CD4-positive, alpha-beta T cell treated with Interleukin-6 for 4 hours (primary cell): ENCODE results near the gene CACNA1H.
A peak's percentile ranks its signal among the peaks of the same experiment; 100 is the strongest.
"Not testable (repeated sequence)": the region's sequence is repeated elsewhere in the genome, so short reads cannot be mapped to it uniquely, and the experiment has no call there.

Source experiments
- DNase-seq: peaks from one replicate; pipeline ENCODE4 v3.0.0-alpha.2; 2020; ENCODE audit warnings: mixed read lengths

CACNA1H gene

DNA sequence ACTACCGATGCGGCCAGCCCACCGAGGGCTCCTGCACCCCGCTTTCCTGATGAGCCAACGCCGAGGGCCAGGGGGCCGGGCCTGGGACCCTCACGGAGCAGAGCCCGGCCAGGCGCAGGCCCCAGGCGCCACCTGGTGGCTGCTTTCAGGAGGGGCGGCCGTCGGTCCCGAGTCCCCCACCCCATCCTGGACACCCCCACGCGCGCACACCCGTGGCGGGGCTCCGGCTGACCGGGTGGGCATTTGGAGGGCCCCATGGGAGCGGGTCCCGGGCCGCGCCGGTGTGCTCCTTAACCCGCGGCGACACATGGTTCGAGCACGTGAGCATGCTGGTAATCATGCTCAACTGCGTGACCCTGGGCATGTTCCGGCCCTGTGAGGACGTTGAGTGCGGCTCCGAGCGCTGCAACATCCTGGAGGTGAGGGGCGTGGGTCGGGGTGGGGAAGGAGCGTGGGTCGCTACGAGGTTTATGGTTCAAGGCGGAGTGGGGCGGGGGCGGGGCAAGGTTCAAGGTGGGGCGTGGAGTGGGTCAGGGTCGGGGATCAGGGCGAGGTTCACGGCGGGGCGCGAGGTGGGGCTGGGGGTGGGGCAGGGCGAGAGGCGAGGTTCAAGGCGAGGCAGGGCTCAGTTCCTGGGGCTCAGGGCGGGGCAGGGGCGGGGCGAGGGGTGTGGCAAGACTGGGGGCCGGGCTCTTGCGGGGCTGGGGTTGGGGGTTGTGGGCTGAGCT is 41.9 kb downstream of the CACNA1H start:
- DNase-seq: peak; percentile 24

DNA sequence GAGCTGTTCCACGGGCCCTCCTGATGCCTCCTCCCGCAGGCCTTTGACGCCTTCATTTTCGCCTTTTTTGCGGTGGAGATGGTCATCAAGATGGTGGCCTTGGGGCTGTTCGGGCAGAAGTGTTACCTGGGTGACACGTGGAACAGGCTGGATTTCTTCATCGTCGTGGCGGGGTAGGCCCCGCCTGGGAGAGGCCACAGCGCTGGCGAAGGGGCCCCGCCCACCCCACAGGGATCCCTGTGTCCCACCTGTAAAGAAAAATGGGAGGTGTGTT is 42.4 kb downstream of the CACNA1H start:
- no peak for DNase-seq

DNA sequence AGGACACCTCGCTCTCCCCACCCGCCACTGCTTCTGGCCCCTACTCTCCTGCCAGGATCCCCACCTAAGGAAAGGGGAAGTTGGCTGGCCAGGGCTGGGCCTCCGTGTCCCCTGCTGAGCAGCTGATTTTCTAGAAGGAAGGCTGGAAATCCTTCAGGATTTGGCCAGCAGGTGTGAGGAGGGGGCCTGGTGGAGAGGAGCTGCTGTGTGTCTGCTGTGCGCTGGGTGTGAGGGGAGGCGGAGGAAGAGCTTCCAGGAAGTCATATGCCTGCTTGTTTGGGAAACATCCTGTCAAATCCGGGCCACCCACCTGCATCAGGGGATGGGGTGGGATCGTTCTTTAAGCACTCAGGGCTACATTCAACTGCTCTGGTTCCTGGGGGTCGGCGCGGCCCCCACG is 43.6 kb downstream of the CACNA1H start:
- DNase-seq: no peak

DNA sequence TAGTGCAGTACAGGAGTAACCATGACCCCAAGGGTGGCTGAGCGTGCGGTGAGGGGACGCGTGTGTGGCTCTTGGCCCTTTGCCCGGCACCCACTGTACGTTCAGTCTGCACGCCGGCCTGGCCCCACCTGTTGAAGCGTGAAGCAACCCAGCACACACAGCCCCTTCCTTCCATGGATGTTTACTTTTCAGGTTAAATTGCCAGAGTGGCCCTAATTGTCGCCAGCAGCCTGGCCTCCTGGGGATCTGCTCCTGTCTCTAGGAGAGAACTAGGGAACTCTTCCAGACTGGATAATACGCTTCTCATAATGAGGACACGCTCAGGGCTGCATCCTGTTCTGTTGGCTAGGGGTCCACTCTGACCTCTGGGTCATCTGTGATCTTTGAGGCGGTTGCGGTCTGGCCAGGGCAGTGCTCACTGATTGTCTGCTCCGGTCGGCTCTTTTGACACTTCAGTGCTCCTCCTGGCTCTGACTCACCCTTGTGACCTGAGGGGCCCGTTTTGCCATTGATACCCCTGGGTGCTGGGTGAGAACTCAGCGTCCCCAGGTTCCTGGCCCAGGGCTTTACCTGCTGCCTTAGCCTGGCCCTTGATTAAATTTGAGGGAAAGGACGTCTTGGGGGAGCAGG is 44.4 kb downstream of the CACNA1H start:
- no peak for DNase-seq

DNA sequence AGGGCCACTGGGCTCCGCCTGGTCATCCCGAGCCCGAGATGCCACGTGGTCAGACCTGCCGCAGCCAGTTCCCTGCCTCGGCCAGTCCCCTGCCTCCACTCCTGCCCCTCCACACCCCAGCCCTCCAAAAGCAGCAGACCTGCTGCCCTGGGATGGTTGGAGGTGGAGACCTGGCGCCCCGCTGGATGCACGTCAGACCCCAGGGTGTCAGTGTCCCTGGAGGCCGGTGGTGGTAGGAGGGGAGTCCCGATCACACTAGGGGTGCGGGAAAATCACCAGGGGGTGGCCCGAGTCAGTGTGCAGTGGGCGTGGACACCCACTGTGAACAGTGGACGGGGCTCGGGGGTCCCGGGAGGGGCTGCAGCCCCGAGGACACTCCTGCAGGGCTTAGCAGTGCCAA is 45.3 kb downstream of the CACNA1H start:
- DNase-seq: no peak

DNA sequence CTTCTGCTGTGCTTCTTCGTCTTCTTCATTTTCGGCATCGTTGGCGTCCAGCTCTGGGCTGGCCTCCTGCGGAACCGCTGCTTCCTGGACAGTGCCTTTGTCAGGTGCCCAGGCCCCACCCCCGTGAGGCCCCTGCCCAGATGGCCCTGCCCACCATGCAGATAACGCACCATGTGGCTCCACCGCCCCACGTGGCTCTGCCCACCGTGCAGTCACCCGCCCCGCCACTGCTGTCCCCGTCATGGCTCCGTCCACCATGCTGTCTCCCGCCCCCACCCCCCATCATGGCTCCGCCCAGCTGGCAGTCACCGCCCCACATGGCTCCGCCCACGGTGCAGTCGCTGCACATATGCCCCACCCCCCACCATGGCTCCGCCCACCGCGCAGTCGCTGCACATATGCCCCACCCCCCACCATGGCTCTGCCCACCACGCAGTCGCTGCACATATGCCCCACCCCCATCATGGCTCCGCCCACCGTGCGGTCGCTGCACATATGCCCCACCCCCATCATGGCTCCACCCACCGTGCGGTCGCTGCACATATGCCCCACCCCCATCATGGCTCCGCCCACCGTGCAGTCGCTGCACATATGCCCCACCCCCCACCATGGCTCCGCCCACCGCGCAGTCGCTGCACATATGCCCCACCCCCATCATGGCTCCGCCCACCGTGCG is 45.9 kb downstream of the CACNA1H start:
- DNase-seq: not testable (repeated sequence)

DNA sequence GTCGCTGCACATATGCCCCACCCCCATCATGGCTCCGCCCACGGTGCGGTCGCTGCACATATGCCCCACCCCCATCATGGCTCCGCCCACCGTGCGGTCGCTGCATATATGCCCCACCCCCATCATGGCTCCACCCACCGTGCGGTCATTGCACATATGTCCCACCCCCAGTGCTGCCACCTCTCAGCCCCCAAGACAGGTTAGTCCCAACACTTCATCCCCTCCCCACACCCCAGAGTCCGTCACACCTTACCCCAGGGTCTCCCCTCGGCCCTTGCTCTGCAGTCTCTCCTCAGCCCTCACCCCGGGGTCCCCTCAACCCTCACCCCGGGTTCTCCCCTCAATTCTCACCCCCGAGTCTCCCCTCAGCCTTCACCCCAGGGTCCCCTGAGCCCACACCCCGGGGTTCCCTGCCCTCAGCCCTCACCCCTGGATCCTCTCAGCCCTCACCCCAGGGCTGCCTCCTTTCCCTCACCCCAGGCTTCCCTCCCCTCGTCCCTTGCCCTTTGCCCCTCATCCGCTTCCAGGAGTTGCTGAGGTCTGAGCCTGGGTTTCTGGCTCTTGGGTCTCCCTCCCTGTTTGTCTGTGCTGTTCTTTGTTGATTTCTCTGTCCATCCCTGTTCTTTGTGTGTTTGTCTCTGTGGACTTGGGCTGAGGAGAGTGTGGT is 46.6 kb downstream of the CACNA1H start:
- DNase-seq: no peak

DNA sequence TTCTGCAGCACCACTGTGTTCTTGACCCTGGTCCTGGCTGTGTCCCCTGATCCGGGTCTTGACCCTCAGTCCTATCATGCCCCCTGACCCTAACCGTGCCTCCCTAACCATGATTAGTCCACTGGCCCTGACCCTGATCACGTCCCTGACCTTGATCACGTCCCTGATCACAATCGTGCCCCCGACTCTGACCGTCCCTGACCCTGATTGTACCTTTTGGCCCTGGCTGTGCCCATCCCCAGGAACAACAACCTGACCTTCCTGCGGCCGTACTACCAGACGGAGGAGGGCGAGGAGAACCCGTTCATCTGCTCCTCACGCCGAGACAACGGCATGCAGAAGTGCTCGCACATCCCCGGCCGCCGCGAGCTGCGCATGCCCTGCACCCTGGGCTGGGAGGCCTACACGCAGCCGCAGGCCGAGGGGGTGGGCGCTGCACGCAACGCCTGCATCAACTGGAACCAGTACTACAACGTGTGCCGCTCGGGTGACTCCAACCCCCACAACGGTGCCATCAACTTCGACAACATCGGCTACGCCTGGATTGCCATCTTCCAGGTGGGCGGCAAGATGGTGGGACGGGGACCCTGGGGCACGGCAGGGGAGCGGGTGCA is 47.2 kb downstream of the CACNA1H start:
- no peak for DNase-seq

DNA sequence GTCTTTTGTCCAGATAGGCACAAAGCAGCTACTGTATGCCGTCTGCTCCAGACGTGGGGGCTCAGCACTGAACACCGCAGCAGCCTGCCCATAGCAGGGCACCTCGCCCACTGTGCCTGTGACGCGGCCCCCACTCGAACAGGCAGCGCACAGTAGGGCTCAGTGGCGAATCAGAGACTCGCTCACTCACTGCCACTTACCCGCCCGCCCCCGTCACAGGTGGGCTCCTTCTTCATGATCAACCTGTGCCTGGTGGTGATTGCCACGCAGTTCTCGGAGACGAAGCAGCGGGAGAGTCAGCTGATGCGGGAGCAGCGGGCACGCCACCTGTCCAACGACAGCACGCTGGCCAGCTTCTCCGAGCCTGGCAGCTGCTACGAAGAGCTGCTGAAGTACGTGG is 48.5 kb downstream of the CACNA1H start:
- DNase-seq: no peak

DNA sequence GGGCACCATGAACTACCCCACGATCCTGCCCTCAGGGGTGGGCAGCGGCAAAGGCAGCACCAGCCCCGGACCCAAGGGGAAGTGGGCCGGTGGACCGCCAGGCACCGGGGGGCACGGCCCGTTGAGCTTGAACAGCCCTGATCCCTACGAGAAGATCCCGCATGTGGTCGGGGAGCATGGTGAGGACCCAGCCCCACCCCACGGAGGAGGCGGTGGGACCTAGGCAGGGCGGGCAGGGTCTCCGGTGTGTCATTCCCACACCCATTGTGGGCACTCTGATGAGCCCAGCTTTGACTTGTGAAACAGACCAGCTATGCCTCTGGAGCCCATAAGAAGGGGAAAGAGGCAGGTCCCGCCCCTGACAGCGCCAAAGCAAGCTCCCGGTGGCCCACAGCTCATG is 49.4 kb downstream of the CACNA1H start:
- no peak for DNase-seq

DNA sequence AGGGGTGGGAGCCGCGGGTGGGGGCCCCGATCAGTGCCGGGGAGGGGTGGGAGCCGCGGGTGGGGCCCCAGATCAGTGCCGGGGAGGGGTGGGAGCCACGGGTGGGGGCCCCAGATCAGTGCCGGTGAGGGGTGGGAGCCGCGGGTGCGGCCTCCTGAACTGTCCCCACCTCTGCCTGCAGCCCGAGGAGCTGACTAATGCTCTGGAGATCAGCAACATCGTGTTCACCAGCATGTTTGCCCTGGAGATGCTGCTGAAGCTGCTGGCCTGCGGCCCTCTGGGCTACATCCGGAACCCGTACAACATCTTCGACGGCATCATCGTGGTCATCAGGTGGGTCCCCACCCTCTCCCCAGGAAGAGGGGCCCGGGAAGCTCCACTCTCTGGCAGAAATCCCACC is 52.0 kb downstream of the CACNA1H start:
- DNase-seq: no peak

DNA sequence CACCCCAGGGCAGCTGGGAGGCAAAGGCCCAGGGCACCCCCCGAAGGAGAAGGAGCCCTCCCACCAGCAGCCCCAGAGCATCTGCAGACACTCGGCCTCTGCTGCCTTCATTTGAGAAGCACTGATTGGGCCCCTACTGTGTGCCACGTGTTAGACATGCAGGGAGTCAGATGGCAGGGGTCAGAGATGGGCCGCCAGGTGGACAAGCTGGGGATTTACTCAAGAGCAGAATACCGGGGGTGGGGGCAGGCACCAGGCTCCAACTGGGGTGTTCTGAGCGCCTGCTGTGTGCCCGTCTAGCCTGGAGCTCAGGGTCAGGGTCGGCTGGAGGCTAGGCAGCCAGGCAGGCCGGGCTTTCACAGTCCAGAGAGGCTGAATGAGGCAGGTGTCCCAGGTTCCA is 53.4 kb downstream of the CACNA1H start:
- no peak for DNase-seq

DNA sequence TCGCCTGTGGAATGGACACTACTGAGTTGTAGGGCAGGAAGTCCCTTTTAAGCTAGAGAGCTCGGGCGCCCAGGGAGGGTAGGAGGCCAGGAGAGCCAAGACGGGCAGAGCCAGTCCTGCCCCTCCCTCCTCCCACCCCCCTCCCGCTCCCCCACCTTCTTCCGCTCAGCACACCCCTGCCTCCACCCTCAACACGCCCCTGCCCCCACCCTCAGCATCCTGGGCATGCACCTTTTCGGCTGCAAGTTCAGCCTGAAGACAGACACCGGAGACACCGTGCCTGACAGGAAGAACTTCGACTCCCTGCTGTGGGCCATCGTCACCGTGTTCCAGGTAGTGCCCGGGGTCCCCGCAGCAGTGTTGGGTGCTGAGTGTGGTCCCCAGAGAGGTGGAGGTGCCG is 53.9 kb downstream of the CACNA1H start:
- DNase-seq: peak; percentile 46

DNA sequence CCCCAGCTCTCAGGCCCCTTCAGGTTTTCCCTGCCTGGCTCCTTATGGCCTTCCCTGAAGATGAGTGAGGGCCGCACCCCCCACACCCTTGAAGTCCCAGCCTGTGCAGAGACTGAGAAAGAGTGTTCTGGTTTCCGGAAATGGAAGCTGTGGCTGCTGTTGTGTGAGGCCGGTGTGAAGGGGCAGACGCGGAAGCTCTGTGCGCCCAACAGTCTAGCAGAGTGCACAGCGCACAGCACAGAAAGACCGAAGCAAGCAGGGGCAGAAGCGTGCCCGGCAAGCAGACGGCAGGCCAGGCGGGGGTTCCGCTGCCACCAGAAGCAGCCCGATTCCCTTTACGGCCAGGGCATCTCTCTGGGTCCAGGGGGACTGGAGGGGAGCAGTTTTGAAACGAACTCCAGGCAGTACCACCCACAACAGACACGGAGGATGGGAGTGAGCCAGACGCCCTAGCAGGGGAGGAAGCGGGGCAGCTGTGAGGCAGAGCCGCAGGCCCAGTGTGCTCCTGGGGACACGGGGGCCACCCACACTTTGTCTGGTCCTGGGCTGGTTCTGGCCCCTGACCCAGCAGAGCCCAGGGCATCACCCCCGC is 55.4 kb downstream of the CACNA1H start:
- peak; percentile 35 for DNase-seq

DNA sequence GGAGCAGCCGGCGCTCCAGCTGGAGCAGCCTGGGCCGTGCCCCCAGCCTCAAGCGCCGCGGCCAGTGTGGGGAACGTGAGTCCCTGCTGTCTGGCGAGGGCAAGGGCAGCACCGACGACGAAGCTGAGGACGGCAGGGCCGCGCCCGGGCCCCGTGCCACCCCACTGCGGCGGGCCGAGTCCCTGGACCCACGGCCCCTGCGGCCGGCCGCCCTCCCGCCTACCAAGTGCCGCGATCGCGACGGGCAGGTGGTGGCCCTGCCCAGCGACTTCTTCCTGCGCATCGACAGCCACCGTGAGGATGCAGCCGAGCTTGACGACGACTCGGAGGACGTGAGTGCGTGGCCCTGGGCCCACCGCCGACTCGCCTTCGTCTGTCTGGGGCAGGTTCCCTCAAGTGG is 56.2 kb downstream of the CACNA1H start:
- no peak for DNase-seq

DNA sequence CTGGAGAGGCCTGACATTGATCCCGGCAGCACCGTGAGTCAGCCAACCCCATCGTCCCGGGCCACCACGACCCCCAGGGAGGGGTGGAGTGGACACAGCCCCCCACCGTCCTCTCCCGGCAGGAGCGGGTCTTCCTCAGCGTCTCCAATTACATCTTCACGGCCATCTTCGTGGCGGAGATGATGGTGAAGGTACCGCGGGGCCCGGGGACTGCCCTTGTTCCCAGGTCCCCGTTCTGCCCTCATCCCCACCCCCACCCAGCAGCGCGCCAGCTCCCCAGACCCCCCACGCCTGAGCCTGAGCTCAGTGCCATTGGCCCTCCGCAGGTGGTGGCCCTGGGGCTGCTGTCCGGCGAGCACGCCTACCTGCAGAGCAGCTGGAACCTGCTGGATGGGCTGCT is 57.6 kb downstream of the CACNA1H start:
- no peak for DNase-seq

DNA sequence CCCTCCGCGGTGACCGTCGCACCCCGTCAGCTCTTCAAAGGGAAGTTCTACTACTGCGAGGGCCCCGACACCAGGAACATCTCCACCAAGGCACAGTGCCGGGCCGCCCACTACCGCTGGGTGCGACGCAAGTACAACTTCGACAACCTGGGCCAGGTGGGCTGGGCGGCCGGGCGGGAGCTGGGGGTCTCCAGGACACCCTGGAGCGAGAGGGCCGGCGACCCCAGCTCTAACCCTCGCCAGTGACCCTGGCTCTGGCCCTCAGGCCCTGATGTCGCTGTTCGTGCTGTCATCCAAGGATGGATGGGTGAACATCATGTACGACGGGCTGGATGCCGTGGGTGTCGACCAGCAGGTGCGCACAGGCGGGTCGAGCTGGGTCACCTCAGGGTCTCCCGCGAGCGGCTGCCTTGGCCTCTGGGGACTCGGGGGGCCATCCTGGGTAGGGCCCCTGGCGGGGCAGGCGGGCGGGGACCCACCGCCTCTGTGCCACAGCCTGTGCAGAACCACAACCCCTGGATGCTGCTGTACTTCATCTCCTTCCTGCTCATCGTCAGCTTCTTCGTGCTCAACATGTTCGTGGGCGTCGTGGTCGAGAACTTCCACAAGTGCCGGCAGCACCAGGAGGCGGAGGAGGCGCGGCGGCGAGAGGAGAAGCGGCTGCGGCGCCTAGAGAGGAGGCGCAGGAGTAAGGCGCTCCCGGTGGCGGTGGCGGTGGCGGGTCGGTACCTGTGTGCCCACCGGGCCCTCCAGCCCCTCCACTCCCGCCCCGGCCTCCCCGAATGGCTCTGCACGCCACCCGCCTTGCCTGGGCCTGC is 58.8 kb downstream of the CACNA1H start:
- no peak for DNase-seq

DNA sequence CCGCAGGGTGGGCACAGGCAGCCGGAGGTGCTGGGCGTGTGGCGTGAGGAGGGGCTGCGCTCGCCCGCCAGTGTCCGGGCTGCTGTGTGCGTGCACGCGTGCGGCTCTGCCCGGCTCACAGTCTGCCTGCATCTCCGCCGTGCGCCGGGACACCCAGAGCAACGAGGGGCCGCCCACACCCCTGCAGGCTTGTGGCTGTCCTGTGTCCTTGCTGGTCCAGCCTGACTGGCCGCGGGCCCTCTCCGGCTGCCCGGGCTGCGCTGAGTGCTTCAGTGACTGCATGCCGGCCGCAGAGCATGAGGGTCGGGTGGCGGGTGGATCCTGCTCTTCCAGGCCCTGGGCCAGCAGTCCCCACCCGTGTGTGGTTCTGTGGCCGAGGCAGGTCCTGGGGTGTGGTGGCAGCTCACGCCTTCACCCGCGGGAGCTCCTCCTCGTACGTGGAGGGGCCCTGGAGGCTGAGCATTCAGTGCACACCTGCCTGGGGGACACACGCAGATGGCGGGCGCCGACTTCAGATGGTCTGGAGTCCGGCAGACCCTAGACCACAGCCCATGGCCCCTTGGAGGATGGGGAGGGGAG is 59.8 kb downstream of the CACNA1H start:
- no peak for DNase-seq

DNA sequence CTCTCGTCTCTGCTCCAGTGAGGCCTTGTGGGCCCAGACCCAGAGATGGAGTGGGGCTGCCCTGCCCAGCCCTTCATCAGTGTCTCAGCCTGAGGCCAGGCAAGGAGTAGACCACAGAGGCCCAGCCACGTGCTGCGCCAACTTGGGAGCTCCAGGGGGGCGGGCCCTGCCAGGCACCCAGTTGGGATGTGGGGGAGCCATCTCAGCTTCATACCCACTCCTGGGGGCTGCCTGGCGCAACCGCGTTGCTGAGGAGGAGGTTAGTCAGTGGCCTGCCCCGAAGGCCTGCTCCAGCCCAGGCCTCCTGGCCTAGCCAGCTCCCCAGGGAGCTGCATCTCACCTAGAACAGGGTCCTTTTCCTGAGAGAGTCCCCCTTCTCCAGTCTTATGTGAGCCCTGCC is 60.3 kb downstream of the CACNA1H start:
- DNase-seq: no peak

DNA sequence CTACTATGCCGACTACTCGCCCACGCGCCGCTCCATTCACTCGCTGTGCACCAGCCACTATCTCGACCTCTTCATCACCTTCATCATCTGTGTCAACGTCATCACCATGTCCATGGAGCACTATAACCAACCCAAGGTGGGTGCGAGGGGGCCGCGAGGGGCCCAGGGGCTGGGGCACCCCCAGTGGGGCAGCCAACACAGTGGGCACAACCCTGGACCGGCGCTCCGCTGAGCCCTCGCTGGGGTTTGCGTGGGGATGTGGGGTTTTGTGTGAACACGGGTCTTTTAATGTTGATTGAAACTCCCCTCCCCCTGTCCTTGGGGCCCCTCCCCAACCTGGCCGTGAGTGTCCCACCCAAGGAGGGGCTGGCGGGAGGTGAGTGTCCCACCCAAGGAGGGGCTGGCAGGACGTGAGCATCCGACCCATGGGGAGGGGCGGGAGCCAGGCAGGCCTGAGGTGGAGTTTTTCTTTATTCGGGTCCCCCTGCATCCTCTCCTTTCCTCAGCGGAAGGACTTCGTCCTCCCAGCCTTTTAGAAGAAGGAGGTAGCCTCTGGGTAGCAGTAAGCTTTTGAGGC is 61.0 kb downstream of the CACNA1H start:
- DNase-seq: no peak

DNA sequence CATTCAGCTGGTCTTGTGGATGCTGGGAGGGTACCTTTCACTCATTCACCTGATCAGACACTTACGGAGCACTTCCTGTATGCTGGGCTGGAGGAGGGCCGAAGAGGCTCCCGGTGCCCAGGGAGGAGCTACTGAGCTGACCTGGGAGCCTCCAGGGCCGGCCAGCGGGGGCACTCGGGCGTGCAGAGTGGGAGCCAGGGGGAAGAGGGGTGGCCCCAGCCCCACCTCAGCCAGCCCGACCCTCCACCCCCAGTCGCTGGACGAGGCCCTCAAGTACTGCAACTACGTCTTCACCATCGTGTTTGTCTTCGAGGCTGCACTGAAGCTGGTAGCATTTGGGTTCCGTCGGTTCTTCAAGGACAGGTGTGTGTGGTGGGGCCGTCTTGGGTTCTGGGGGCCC is 61.8 kb downstream of the CACNA1H start:
- no peak for DNase-seq
